ENCODE data around the gene ZC3H12C.

Gene ZC3H12C

GRCh38 chr11:110092515-110093406, at the start of gene ZC3H12C:
Gene ZC3H12C (plus strand): TSS chr11:110093392. CDS start chr11:110093412, 20 bp downstream.
- no peak for TF ChIP-seq GATA2 (IDR thresholded peaks at IDR 0.05; ENCODE audit: low read depth, low read length)
- no peak for TF ChIP-seq GATA3 (IDR thresholded peaks at IDR 0.05; ENCODE audit: low read depth, low read length)

GRCh38 chr11:110044226-110044968, 48.8 kb upstream of the ZC3H12C start:
- TF ChIP-seq GATA3 (IDR thresholded peaks at IDR 0.05; ENCODE audit: low read depth, low read length) = no peak

- TF ChIP-seq GATA2 (IDR thresholded peaks at IDR 0.05; ENCODE audit: low read depth, low read length) (no peak), GATA3 (IDR thresholded peaks at IDR 0.05; ENCODE audit: low read depth, low read length) (no peak)
Observed at GRCh38 chr11:110046775-110047380, 46.3 kb upstream of the ZC3H12C start.

- TF ChIP-seq GATA2 (IDR thresholded peaks at IDR 0.05; ENCODE audit: low read depth, low read length) = no peak
- no peak for TF ChIP-seq GATA3 (IDR thresholded peaks at IDR 0.05; ENCODE audit: low read depth, low read length)
Observed at GRCh38 chr11:110049501-110050200, 43.5 kb upstream of the ZC3H12C start.

GRCh38 chr11:110050201-110050506, 43.0 kb upstream of the ZC3H12C start:
- TF ChIP-seq GATA2 (IDR thresholded peaks at IDR 0.05; ENCODE audit: low read depth, low read length) = no peak
- TF ChIP-seq GATA3 (IDR thresholded peaks at IDR 0.05; ENCODE audit: low read depth, low read length) = no peak

- TF ChIP-seq GATA2 (IDR thresholded peaks at IDR 0.05; ENCODE audit: low read depth, low read length) (no peak), GATA3 (IDR thresholded peaks at IDR 0.05; ENCODE audit: low read depth, low read length) (no peak)
Observed at GRCh38 chr11:110053848-110054414, 39.3 kb upstream of the ZC3H12C start.

- TF ChIP-seq GATA3 (IDR thresholded peaks at IDR 0.05; ENCODE audit: low read depth, low read length) = no peak
- no peak for TF ChIP-seq GATA2 (IDR thresholded peaks at IDR 0.05; ENCODE audit: low read depth, low read length)
Observed at GRCh38 chr11:110056956-110057355, 36.2 kb upstream of the ZC3H12C start.

- TF ChIP-seq GATA2 (IDR thresholded peaks at IDR 0.05; ENCODE audit: low read depth, low read length) (no peak), GATA3 (IDR thresholded peaks at IDR 0.05; ENCODE audit: low read depth, low read length) (no peak)
Observed at GRCh38 chr11:110059706-110060463, 33.3 kb upstream of the ZC3H12C start.

- no peak for TF ChIP-seq GATA2 (IDR thresholded peaks at IDR 0.05; ENCODE audit: low read depth, low read length)
- no peak for TF ChIP-seq GATA3 (IDR thresholded peaks at IDR 0.05; ENCODE audit: low read depth, low read length)
Observed at GRCh38 chr11:110061296-110061695, 31.9 kb upstream of the ZC3H12C start.

- no peak for TF ChIP-seq GATA2 (IDR thresholded peaks at IDR 0.05; ENCODE audit: low read depth, low read length)
- no peak for TF ChIP-seq GATA3 (IDR thresholded peaks at IDR 0.05; ENCODE audit: low read depth, low read length)
Observed at GRCh38 chr11:110062247-110062646, 30.9 kb upstream of the ZC3H12C start.

- TF ChIP-seq GATA3 (IDR thresholded peaks at IDR 0.05; ENCODE audit: low read depth, low read length) (no peak), GATA2 (IDR thresholded peaks at IDR 0.05; ENCODE audit: low read depth, low read length) (no peak)
Observed at GRCh38 chr11:110065189-110065588, 28.0 kb upstream of the ZC3H12C start.

- TF ChIP-seq GATA3 (IDR thresholded peaks at IDR 0.05; ENCODE audit: low read depth, low read length) (no peak), GATA2 (IDR thresholded peaks at IDR 0.05; ENCODE audit: low read depth, low read length) (no peak)
Observed at GRCh38 chr11:110069158-110069737, 23.9 kb upstream of the ZC3H12C start.

- TF ChIP-seq GATA3 (IDR thresholded peaks at IDR 0.05; ENCODE audit: low read depth, low read length) (no peak), GATA2 (IDR thresholded peaks at IDR 0.05; ENCODE audit: low read depth, low read length) (no peak)
Observed at GRCh38 chr11:110070176-110070575, 23.0 kb upstream of the ZC3H12C start.
